PFSK-1 (cell line): Measurements from ENCODE around the gene PCDH10. TPM values are rescaled to one million over a fixed set of nuclear protein-coding genes. Genes with fewer than 3 reads are reported as not detected.

Experiments used
- FOXP2 ChIP-seq: optimal IDR thresholded peaks from 2 replicates; pipeline ENCODE3; 2011; ENCODE audit warnings: borderline replicate concordance, control low read depth, inconsistent platforms; ENCODE audit not compliant: insufficient read depth; ENCODE audit errors: extremely low read length, extremely low read depth
- POLR2AphosphoS5 ChIP-seq: IDR thresholded peaks from 2 replicates; pipeline ENCODE4 v1.6.1; 2012; ENCODE audit warnings: low read depth, mild to moderate bottlenecking, control low read depth, low read length, moderate library complexity
- SIN3A ChIP-seq: IDR thresholded peaks from 2 replicates; pipeline ENCODE4 v1.6.1; 2012; ENCODE audit warnings: mild to moderate bottlenecking, low read length, moderate library complexity, borderline replicate concordance; ENCODE audit not compliant: insufficient read depth
- TAF1 ChIP-seq: IDR thresholded peaks from 2 replicates; pipeline ENCODE4 v1.6.1; 2012; ENCODE audit warnings: low read length, control low read depth, borderline replicate concordance; ENCODE audit not compliant: insufficient read depth
- polyA plus RNA-seq: library from polyadenylated mRNA; unstranded; fragments of >200 nt; gene quantifications from one replicate; pipeline ENCODE4 v1.2.1, GENCODE V29; 2012; ENCODE audit warnings: low read depth, missing spikeins; ENCODE audit not compliant: insufficient read length
- TF ChIP-seq, protein P1 (sequence below), 2 experiments: IDR thresholded peaks; 2 replicates each; pipeline versions ENCODE4 v1.6.1 to v1.8.0; 2011 to 2012; ENCODE audit warnings: low read depth in 2 of 2, low read length in 2 of 2, control low read depth in 1 of 2, inconsistent platforms in 1 of 2, mild to moderate bottlenecking in 1 of 2, moderate library complexity in 1 of 2; ENCODE audit not compliant: insufficient read depth in 1 of 2

Gene PCDH10, protein sequence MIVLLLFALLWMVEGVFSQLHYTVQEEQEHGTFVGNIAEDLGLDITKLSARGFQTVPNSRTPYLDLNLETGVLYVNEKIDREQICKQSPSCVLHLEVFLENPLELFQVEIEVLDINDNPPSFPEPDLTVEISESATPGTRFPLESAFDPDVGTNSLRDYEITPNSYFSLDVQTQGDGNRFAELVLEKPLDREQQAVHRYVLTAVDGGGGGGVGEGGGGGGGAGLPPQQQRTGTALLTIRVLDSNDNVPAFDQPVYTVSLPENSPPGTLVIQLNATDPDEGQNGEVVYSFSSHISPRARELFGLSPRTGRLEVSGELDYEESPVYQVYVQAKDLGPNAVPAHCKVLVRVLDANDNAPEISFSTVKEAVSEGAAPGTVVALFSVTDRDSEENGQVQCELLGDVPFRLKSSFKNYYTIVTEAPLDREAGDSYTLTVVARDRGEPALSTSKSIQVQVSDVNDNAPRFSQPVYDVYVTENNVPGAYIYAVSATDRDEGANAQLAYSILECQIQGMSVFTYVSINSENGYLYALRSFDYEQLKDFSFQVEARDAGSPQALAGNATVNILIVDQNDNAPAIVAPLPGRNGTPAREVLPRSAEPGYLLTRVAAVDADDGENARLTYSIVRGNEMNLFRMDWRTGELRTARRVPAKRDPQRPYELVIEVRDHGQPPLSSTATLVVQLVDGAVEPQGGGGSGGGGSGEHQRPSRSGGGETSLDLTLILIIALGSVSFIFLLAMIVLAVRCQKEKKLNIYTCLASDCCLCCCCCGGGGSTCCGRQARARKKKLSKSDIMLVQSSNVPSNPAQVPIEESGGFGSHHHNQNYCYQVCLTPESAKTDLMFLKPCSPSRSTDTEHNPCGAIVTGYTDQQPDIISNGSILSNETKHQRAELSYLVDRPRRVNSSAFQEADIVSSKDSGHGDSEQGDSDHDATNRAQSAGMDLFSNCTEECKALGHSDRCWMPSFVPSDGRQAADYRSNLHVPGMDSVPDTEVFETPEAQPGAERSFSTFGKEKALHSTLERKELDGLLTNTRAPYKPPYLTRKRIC
- polyA plus RNA-seq, result not detected

DNA sequence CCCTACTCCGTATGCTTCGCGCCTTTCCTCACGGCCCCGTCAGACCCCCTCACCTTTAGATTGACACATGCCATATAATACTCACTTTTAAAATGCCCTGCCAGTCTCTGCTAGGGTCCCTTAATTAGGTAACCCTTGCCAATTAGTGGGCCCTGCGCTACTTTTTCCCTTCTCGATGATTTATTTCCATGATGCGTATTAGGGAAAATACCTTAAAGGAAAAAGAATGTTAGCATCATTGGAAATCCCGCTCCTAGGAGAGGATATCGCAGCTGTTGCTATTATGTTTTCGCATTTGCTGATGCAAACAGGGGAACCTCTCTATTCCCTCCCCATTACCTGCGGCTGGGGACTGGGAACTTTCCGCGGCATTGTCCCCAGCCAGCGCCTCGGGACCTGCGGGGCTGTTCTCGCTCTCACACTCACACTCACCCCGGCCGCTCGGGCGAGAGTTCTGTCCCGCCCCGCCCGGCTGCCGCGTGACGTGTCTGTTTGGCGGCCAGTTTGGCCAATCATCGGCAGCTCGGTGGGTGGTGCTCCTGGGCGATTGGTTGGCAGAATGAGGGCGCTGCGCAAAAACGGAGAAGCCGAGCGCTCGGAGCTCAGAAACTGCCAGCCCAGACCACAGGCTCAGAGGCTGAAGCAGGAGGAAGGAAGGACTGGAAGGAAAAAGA is at the start of gene PCDH10:
Gene PCDH10 (plus strand): TSS at position 605 of the 674 bp plus-strand sequence. CDS start 847 bp downstream, outside the sequence.
- TF ChIP-seq TAF1, result peak; percentile 61; the same call in 1 of the 2 replicates
- no peak for TF ChIP-seq POLR2AphosphoS5

DNA sequence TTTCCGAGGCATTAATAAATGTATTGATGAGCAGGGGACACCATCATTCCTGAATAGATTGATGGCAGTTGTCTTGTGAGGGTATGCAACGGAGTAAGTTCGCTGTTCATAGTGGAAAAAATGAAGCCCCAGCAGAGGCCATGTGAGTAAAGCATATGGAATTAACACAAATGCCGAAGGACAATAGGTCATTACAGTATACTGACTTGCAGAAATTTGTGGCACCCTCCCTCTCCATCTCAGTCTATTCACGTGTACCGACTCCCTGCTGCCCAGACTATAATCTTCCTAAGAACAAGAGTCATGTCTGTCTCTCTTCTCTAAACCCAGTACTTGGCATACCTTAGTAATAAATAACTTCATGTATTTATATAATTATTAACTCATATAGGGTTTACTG is 47.1 kb upstream of the PCDH10 start:
- TF ChIP-seq, protein P1, sequence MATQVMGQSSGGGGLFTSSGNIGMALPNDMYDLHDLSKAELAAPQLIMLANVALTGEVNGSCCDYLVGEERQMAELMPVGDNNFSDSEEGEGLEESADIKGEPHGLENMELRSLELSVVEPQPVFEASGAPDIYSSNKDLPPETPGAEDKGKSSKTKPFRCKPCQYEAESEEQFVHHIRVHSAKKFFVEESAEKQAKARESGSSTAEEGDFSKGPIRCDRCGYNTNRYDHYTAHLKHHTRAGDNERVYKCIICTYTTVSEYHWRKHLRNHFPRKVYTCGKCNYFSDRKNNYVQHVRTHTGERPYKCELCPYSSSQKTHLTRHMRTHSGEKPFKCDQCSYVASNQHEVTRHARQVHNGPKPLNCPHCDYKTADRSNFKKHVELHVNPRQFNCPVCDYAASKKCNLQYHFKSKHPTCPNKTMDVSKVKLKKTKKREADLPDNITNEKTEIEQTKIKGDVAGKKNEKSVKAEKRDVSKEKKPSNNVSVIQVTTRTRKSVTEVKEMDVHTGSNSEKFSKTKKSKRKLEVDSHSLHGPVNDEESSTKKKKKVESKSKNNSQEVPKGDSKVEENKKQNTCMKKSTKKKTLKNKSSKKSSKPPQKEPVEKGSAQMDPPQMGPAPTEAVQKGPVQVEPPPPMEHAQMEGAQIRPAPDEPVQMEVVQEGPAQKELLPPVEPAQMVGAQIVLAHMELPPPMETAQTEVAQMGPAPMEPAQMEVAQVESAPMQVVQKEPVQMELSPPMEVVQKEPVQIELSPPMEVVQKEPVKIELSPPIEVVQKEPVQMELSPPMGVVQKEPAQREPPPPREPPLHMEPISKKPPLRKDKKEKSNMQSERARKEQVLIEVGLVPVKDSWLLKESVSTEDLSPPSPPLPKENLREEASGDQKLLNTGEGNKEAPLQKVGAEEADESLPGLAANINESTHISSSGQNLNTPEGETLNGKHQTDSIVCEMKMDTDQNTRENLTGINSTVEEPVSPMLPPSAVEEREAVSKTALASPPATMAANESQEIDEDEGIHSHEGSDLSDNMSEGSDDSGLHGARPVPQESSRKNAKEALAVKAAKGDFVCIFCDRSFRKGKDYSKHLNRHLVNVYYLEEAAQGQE (IDR thresholded peaks at IDR 0.05; ENCODE audit: insufficient read depth in 1 of 2, low read depth in 2 of 2, low read length in 2 of 2), result no peak
- no peak for TF ChIP-seq SIN3A

DNA sequence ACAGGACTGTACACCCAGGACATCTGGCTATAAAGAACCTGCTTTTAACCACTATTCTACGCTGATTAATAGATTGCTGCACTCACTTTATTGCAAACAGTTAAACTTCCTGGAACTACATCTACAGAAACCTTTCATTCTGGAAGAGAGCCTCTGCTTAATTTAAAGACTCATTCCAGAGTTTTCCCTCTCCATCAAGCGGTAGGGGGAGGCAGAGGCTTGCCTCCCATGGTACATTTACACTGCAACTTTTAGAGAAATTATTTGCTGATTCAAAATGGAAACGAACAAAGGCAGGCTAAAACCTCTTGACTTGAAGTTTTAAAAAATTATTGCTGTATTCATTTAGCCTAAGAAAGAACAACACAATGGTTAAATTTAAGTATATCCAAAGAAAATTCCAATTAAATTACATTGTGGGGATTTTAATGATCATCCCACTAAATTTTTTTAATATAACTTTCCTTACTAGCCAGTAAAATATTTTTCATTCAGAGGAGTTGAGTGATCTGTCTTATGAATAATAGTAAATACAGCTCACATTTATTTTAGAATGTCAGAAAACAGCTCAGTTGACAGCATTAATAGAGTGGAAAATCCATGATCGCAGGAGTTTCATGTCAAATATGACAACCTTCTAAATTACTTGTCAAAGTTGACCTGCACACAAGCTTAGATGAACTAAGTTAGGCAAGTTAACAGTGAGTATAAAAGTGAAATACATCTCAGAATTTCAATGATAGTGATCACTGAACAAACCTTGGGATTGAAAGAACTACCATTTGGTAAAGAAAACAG is 46.3 kb upstream of the PCDH10 start:
- TF ChIP-seq, protein P1 (IDR thresholded peaks at IDR 0.05; ENCODE audit: insufficient read depth in 1 of 2, low read depth in 2 of 2, low read length in 2 of 2), result no peak
- TF ChIP-seq POLR2AphosphoS5 (no peak), TAF1 (no peak), FOXP2 (no peak), SIN3A (no peak)

DNA sequence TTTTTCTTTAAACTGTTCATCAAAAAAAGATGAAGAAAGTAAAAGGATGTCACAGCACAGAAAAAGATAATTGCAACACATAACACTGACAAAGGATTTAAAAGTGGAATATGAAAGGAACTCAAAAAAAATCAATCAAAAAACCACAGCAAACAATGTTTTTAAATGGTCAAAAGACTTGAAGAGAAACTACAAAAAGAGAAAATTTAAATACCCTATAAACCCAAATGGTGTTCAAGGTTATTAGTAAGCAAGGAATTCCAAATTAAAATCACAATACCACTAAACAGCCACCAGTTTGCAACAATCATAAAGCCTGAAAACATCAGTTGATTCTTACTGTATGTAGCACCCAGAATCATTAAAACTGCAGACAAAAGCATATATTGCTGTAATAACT is 36.5 kb upstream of the PCDH10 start:
- TF ChIP-seq SIN3A (no peak), TAF1 (no peak), POLR2AphosphoS5 (no peak), FOXP2 (no peak)
- TF ChIP-seq, protein P1 (IDR thresholded peaks at IDR 0.05; ENCODE audit: insufficient read depth in 1 of 2, low read depth in 2 of 2, low read length in 2 of 2), result no peak

DNA sequence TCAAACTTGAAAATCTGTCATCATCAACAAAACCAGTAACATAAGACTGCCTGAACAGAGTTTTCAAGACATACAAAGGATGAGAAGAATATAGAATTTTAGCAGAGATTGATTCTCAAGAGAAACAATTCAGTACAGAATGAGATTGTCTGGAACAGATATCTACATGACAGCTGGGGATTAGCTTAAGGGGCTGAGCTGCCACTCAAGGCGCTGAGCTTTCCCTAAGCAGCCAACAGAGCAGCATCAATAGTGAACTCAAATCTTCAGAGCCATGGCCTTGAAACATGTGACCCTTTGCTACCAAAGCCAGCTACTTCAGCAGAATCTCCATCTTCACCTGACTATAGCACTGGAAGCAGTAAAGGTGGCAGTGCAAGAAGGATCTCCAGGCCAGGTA is 24.3 kb upstream of the PCDH10 start:
- TF ChIP-seq SIN3A (no peak), FOXP2 (no peak), POLR2AphosphoS5 (no peak)
- TF ChIP-seq, protein P1 (IDR thresholded peaks at IDR 0.05; ENCODE audit: insufficient read depth in 1 of 2, low read depth in 2 of 2, low read length in 2 of 2), result no peak
